ENCODE data around the gene ANKRD35.
"Not testable (repeated sequence)": the region's sequence is repeated elsewhere in the genome, so short reads cannot be mapped to it uniquely, and the experiment has no call there.

ANKRD35 gene

DNA sequence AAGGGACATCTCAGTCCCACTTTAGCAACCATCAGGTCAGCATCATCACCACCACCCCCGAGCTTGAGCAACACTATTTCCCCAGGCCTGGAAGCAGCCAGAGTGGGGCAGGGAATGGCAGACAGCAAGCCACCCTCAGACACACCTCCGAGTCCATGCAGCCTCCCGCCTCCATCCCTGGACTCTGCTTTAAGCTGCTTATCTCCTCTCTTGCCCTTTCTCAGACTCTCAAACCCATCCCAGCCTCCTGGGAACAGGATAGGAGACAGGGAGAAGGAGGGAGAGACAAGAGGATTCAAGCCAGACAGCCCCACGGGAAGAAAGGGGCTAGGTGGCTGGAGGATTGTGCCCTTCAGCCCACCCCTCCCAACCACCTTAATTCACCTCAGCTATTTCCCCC lies 28.5 kb downstream of the ANKRD35 start:
- no peak for DNase-seq (ENCODE audit: low read depth in 2 of 2)

DNA sequence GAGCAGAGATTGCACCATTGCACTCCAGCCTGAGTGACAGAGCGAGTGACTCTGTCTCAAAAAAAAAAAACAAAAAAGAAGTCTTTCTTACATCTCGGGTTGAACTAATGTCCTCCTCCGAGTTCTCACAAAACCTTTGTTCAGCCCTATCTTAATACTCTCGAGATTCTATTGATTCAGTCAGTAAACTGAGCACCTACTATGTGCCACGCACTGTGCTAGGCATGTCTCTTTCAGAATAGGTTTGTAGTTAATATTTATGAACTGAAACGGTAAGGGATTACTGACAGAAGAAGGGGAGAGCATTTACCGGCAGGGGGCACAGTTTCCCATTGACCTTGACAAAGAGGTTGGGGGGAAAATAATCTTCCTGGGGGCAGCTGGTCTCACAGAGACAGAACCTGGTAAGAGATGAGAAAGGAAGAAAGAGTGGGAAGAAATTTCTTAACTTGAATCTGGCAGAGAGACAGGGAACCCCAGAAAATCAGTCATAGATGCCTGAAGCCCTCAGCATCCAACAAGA lies 30.2 kb downstream of the ANKRD35 start:
- DNase-seq (ENCODE audit: low read depth in 2 of 2): no peak

- no peak for DNase-seq (ENCODE audit: low read depth in 2 of 2)
These were observed 36.1 kb downstream of the ANKRD35 start for GRCh38 chr1:145849356-145850160.

GRCh38 chr1:145847827-145848226 lies 37.8 kb downstream of the ANKRD35 start:
- DNase-seq (ENCODE audit: low read depth in 2 of 2): no peak

DNA sequence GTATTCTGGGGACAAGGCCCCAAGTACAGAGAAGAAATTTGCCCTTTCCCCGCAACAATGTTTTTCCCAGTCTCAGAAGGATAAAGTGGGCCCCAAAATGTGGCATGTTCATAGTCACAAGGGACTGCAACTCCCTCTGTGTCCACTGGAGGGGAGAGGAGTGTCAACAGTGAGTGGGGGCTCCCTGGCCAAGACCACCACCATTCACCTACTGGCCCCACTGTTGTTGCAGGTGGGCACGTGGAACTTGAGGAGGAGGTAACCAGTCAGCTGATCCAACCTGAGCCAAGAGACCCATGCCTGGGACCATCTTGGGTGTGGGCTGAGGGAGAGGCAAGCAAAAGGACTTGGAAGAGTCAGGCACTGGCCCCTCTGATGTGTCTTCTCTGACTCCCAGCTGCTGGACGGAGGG lies 39.5 kb downstream of the ANKRD35 start:
- no peak for DNase-seq (ENCODE audit: low read depth in 2 of 2)

- peak; percentile 55 to 70 for DNase-seq (ENCODE audit: low read depth in 2 of 2)
These were observed 40.0 kb downstream of the ANKRD35 start, which contains the start of gene NUDT17 for GRCh38 chr1:145845514-145846161. Gene NUDT17, plus strand, starts transcription at chr1:145845630. Its CDS starts 11 bp downstream, at chr1:145845641.

DNA sequence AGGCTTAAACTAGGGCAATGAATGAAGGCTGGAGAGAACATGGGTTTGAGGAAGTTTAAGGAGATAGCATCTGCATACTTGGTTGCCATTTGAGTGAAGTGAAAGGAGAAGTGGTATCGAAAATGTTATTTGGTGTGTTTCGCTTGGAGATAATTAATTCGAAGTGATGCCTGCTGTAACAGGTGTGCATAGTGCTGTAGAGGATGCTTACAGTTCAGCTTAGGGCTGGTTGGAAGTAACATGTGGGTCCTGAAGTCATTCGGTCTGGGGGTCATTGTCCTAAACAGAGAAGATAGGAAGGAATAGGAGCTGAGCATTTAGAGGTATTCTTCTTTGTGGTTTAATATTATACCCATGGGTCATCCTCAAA lies 40.5 kb downstream of the ANKRD35 start:
- no peak for DNase-seq (ENCODE audit: low read depth in 2 of 2)

DNA sequence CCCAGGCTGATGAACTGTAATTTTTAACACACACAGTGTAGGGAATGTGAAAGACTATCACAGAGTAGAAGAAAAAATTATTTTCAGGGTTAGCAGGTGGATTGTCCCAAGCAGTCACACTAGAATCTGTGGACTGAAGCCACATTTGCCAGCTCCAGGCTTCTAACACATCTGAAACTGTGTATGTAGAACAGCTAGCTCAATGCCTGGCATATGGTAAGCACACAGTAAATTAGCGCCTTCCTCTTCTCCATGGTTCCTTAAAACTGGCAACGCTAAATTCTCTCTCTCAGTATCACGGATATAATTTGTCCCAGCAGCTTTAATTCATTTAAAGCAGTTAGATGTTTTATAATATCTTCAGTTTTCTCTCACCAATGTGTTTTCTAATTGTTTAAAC lies 42.6 kb downstream of the ANKRD35 start:
- no peak for DNase-seq (ENCODE audit: low read depth in 2 of 2)

GRCh38 chr1:145837656-145838055 lies 48.0 kb downstream of the ANKRD35 start:
- DNase-seq (ENCODE audit: low read depth in 2 of 2): no peak

DNA sequence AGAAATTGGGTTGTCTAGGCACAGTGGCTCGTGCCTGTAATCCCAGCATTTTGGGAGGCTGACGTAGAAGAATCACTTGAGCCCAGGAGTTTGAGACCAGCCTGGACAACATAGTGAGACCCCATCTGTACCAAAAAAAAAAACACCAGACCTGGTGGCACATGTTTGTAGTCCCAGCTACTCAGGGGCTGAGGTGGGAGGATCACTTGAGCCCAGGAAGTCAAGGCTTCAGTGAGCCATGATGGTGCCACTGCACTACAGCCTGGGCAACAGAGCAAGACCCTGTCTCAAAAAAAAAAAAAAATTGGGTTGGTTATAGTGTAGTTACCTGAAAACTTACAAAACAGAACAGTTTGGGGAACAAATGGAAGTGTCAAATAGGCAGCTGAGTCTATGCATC lies 54.9 kb downstream of the ANKRD35 start:
- not testable (repeated sequence) for DNase-seq (ENCODE audit: low read depth in 2 of 2)

DNA sequence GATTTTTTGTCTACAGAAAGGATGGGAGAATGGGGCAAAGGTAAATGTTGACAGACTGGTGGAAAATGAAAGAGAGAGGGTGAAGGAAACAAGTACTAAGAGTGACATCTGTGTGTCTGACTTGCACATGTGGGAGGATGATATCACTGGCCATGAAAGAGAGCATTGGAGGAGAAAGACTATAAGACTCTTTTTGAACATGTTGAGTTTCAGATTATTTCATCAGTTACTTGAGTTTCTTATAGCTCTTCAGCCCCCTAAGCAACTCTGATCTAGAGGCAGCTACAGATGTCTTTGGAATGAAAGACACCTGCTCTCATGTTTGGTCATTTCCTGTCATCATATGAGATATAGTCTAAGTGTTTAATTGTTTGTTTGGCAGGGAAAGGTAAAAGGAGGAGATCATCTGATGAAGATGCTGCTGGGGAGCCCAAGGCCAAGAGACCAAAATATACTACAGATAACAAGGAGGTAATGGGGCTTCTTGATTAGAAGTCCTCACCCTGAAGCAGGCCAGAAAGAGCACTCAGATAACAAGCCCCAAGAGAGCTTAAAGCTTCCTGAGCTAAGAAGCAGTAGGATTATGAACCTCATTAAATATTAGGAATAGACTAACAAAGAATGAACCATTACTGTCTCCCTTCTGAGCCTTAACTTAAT lies 57.2 kb downstream of the ANKRD35 start:
- DNase-seq (ENCODE audit: low read depth in 2 of 2): no peak

GRCh38 chr1:145827966-145828365 lies 57.7 kb downstream of the ANKRD35 start:
- DNase-seq (ENCODE audit: low read depth in 2 of 2): no peak

DNA sequence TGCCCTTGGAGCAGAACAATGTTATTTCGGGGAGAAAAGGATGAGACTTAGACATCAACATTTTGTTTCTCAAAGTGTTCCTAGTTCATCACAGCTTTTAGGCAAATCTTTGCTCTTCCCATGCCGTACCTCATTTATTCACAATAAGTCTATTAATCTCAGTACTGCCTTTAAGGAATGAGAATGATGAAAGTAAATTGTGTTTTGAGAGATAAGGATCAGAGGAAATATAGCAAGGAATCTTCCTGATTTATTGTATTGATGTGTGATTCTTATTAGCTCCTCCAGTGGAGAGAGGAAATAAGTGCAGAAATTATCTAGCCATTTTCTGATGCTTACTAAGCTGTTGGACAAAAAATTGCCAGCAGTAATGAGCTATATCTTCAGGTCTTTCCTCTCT lies 59.6 kb downstream of the ANKRD35 start:
- no peak for DNase-seq (ENCODE audit: low read depth in 2 of 2)

DNA sequence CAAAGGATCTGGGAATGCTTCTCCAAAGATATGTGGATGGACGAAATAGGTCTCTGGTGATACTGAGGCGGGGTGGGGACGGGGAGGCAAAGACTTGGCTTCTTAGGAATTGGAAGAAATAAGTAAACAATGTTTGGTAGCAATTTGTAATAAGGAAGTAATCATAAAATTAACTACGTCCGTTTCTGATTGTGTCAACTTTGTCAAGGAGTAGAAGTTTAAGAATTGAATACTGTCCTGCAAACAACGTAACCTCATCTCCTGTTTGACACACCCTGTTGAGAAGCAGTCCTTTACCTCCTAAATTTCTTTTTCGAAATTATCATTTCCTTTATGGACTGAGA lies 61.2 kb downstream of the ANKRD35 start:
- no peak for DNase-seq (ENCODE audit: low read depth in 2 of 2)

- peak; percentile 75 to 80 for DNase-seq (ENCODE audit: low read depth in 2 of 2)
These were observed 61.8 kb downstream of the ANKRD35 start, which contains the start of the genes POLR3C and RNF115 for GRCh38 chr1:145823565-145824498. Gene POLR3C, plus strand, starts transcription at chr1:145824200. Its CDS starts 1,577 bp downstream, at chr1:145825777. Gene RNF115, minus strand, starts transcription at chr1:145824095. Its CDS starts 222 bp downstream, at chr1:145823873.

GRCh38 chr1:145822779-145823331 lies 62.8 kb downstream of the ANKRD35 start:
- DNase-seq (ENCODE audit: low read depth in 2 of 2): not testable (repeated sequence)

- not testable (repeated sequence) for DNase-seq (ENCODE audit: low read depth in 2 of 2)
These were observed 67.6 kb downstream of the ANKRD35 start for GRCh38 chr1:145818095-145818494.

Measured in stimulated activated CD8-positive, alpha-beta memory T cell treated with anti-CD3 and anti-CD28 coated beads, Interleukin-2, amount 100 ng/mL, for 1 hour (primary cell).